Keratinocyte (primary cell): ENCODE data around the gene PPP6R1.

Experiments
- EZH2 ChIP-seq: IDR thresholded peaks from one replicate; pipeline ENCODE4 v1.6.1; 2012; ENCODE audit warnings: inconsistent platforms, mild to moderate bottlenecking, low read length, moderate library complexity
- TF ChIP-seq, protein P1 (sequence below), 3 experiments: IDR thresholded peaks in 1 of 3; conservative IDR thresholded peaks in 1 of 3; optimal IDR thresholded peaks in 1 of 3; 2 replicates in 2 of 3; 3 replicates in 1 of 3; pipeline versions ENCODE3 to v1.5.1; 2011; ENCODE audit warnings: low read length in 3 of 3, mild to moderate bottlenecking in 3 of 3, moderate library complexity in 2 of 3, control low read depth in 1 of 3, inconsistent platforms in 1 of 3; ENCODE audit not compliant: insufficient read depth in 2 of 3; ENCODE audit errors: extremely low read depth in 1 of 3

DNA sequence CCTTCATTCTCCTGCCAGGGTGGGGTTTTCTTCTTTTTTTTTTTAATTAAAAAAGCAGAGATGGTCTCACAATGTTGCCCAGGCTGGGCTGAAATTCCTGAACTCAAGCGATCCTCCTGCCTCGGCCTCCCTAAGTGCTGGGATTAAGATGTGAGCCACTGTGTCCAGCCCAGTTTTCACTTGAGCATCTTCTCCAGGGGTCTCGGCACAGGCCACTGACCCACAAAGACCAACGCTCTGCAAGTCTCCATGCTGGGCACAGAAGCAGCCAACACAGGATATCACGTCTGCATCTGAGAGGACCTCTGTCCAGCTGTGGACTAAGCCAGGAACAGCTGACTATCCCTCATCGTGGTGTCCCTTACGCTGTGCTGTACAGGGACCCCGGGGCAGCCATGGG lies 20.8 kb downstream of the PPP6R1 start:
- TF ChIP-seq EZH2: no peak
- TF ChIP-seq, protein P1, sequence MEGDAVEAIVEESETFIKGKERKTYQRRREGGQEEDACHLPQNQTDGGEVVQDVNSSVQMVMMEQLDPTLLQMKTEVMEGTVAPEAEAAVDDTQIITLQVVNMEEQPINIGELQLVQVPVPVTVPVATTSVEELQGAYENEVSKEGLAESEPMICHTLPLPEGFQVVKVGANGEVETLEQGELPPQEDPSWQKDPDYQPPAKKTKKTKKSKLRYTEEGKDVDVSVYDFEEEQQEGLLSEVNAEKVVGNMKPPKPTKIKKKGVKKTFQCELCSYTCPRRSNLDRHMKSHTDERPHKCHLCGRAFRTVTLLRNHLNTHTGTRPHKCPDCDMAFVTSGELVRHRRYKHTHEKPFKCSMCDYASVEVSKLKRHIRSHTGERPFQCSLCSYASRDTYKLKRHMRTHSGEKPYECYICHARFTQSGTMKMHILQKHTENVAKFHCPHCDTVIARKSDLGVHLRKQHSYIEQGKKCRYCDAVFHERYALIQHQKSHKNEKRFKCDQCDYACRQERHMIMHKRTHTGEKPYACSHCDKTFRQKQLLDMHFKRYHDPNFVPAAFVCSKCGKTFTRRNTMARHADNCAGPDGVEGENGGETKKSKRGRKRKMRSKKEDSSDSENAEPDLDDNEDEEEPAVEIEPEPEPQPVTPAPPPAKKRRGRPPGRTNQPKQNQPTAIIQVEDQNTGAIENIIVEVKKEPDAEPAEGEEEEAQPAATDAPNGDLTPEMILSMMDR (optimal IDR thresholded peaks at IDR 0.05 in 1 of 3, IDR thresholded peaks at IDR 0.05 in 1 of 3, conservative IDR thresholded peaks at IDR 0.05 in 1 of 3; ENCODE audit: extremely low read depth in 1 of 3, insufficient read depth in 2 of 3, low read length in 3 of 3): no peak
